NT2/D1 (cell line): ENCODE results near the gene ADAMTSL1.

Source experiments
- SUZ12 ChIP-seq: IDR thresholded peaks from 2 replicates; pipeline ENCODE4 v1.6.1; 2011; ENCODE audit not compliant: insufficient read length, insufficient read depth; ENCODE audit errors: extremely low read depth
- ZNF274 ChIP-seq: IDR thresholded peaks from 2 replicates; pipeline ENCODE4 v1.6.1; 2011; ENCODE audit warnings: mild to moderate bottlenecking, low read depth, low read length

- TF ChIP-seq ZNF274 = no peak
- no peak for TF ChIP-seq SUZ12
These were observed 123.0 kb downstream of the ADAMTSL1 start for GRCh38 chr9:18596920-18597319.
